Nephron (organoid): Measurements from ENCODE around the gene ZNF398.

ENCODE experiments used
- H3K27ac Mint-ChIP-seq, 3 experiments: 2 replicates each; pipeline ENCODE4 v1.8.0; 2020; ENCODE audit warnings: mixed read lengths in 3 of 3, mild to moderate bottlenecking in 2 of 3, moderate library complexity in 1 of 3
- H3K27me3 Mint-ChIP-seq: 2 replicates; pipeline ENCODE4 v1.8.0; 2021; ENCODE audit warnings: low read depth, mild to moderate bottlenecking, moderate library complexity, mixed read lengths
- H3K36me3 Mint-ChIP-seq: 2 replicates; pipeline ENCODE4 v1.8.0; 2020; ENCODE audit warnings: low read depth, mixed read lengths
- H3K4me1 Mint-ChIP-seq: 2 replicates; pipeline ENCODE4 v1.8.0; 2020; ENCODE audit warnings: mixed read lengths
- H3K4me3 Mint-ChIP-seq, 3 experiments: 2 replicates each; pipeline ENCODE4 v1.8.0; 2020; ENCODE audit warnings: mild to moderate bottlenecking in 3 of 3, mixed read lengths in 3 of 3, moderate library complexity in 2 of 3
- H3K9me3 Mint-ChIP-seq: 2 replicates; pipeline ENCODE4 v1.8.0; 2020; ENCODE audit warnings: mixed read lengths
- CTCF ChIP-seq, 3 experiments: fragments of 200-600 bp; sonication (generic); IDR thresholded peaks; one replicate each; pipeline ENCODE4 v1.5.0; 2021; ENCODE audit warnings: antibody characterized with exemption in 3 of 3; ENCODE audit not compliant: unreplicated experiment in 3 of 3

Gene ZNF398

DNA sequence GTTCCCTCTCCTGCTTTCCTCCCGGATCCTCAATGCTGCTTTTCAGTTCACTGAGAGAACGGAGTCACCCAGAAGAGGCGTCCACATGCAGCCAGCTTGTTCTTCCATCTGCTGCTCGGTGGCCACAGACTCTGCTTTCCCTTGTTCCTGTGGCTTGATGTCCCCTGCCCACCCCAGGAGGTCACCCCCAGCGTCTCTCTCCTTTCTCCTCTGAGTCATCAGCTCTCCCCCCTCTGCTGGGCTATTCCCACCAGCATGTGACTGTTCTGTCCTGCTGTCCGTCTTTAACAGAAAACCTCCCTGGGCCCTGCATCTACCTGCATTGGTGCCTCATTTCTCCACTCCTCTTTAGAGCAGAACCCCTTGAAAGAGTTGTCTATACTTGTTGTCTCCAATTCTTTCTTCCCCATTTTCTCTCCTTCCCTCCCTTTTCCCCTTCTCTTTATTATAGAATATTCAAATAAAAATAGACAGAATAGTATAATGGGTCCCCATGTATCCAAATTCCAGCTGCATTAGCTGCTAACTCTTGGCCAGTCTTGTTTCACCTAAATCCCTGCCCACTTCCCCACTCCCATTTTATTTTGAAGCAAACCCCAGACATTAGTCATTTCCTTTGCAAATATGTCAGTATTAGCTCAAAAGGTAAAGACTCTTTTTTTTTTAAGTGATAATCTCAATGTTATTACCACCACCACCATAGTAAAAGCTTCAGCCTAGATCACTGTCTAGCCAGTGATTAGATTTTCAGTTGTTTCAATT lies 52.2 kb downstream of the ZNF398 start:
- Mint-ChIP-seq H3K4me3 (peak overlapping the region; percentile 40 to 85 (median 80)), H3K27ac (no peak overlapping the region), H3K36me3 (peaks cover 65% of the 10 kb centered on the region), H3K27me3 (no peaks in the 10 kb centered on the region), H3K4me1 (peaks cover 13% of the 10 kb centered on the region), H3K9me3 (peaks cover 3% of the 10 kb centered on the region)
- no peak for TF ChIP-seq CTCF (IDR thresholded peaks at IDR 0.05; ENCODE audit: unreplicated experiment in 3 of 3)

GRCh38 chr7:149202831-149203231 lies 55.6 kb downstream of the ZNF398 start:
- TF ChIP-seq CTCF (IDR thresholded peaks at IDR 0.05; ENCODE audit: unreplicated experiment in 3 of 3) = no peak
- Mint-ChIP-seq H3K27ac (no peak overlapping the region), H3K4me3 (no peak overlapping the region), H3K27me3 (no peaks in the 10 kb centered on the region), H3K4me1 (peaks cover 8% of the 10 kb centered on the region), H3K9me3 (peaks cover 3% of the 10 kb centered on the region), H3K36me3 (peaks cover 84% of the 10 kb centered on the region)

GRCh38 chr7:149205690-149206381 lies 58.6 kb downstream of the ZNF398 start:
- Mint-ChIP-seq H3K27ac (peak overlapping the region in 1 of 3 experiments; percentile 3), H3K27me3 (no peaks in the 10 kb centered on the region)

DNA sequence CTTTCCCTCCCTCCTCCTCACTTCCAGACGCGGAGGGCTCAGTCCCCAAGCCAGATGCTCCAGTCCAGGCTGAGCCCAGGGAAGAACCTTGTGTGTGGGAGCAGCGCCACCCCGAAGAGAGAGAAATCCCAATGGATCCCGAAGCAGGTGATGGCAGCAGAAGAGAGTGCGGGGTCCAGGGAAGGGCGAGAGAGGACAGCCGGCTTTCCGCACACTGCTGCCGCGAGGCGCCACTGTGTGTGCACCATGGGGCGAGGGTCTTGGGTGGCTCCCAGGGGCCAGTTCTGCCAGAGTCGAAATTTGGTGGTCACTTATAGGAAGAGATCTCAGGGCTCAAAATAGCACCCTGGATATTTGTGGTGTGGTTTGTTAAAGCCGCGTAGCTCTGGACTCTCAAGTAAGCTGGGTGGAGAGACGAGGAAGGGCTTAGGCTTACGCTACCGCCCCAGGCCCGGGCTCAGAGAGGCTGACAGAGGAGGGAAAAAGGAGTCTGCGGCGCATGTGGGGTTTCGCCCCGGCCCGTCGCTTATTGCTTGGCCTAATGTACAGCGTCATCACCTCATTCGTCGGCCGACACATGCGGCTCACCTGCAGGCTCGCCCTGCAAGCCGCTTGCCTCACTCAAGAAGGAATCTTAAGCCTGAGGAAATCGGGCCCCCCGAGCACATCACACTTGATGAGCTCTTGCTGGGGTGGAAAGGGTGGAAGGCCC lies 60.2 kb downstream of the ZNF398 start:
- no peaks in the 10 kb centered on the region for H3K4me1 Mint-ChIP-seq

More at GRCh38 chr7:149205690-149206381, 58.6 kb downstream of the ZNF398 start:
- H3K36me3 Mint-ChIP-seq = peaks cover 83% of the 10 kb centered on the region
- no peaks in the 10 kb centered on the region for H3K4me1 Mint-ChIP-seq
- H3K4me3 Mint-ChIP-seq = no peak overlapping the region
- no peak for TF ChIP-seq CTCF (IDR thresholded peaks at IDR 0.05; ENCODE audit: unreplicated experiment in 3 of 3)
- H3K9me3 Mint-ChIP-seq = no peaks in the 10 kb centered on the region

More for the DNA sequence above, 60.2 kb downstream of the ZNF398 start:
- Mint-ChIP-seq H3K27ac (no peak overlapping the region), H3K27me3 (no peaks in the 10 kb centered on the region), H3K36me3 (peaks cover 79% of the 10 kb centered on the region), H3K4me3 (no peak overlapping the region), H3K9me3 (no peaks in the 10 kb centered on the region)
- TF ChIP-seq CTCF (IDR thresholded peaks at IDR 0.05; ENCODE audit: unreplicated experiment in 3 of 3) = no peak
